ENCODE measurements around the gene LARGE2.

LARGE2 gene

GRCh38 chr11:45959851-45960250 is 37.4 kb downstream of the LARGE2 start:
- in situ Hi-C loops (cut with MboI; ENCODE audit: low sequenced_read_pairs): loop anchor here (10.0 kb wide), 1 partner anchor 55 kb away; the partner anchor contains the start of gene FREY1
- no peaks in the 10 kb centered on the region for H3K4me1 ChIP-seq

GRCh38 chr11:45960387-45961095 is 38.1 kb downstream of the LARGE2 start:
- Histone ChIP-seq H3K36me3 (replicated peaks) (peaks cover 3% of the 10 kb centered on the region), H3K4me3 (no peak overlapping the region)

More at GRCh38 chr11:45959851-45960250, 37.4 kb downstream of the LARGE2 start:
- DNase-seq (ENCODE audit: low spot score in 2 of 2): no peak
- H3K36me3 ChIP-seq (replicated peaks): no peaks in the 10 kb centered on the region
- no peaks in the 10 kb centered on the region for H3K27me3 ChIP-seq (ENCODE audit: low read depth)
- H3K9me3 ChIP-seq: no peaks in the 10 kb centered on the region
- no peak overlapping the region for H3K4me3 ChIP-seq

DNA sequence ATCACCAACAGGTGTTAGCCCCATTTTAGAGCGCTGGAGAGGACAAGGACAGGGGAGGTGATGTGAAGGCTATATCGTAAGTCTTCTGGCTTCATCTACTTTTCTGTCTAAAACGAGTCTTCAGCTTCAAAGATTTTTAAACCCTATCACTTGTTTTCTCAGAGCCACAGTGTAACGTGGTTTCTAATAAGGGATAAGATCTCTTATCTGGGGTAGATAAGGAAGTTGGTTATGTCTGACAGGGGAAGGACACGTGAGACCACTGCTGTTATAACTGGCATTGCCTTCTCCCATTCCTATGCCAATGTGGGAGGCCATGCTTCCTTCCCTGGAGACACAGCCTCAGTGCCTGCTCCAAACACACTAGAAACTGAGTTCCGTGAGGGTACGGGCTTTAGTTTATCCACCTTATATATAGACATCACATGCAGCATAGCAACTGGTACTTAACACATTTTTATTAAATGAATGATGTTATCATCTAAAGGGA is 39.3 kb downstream of the LARGE2 start:
- H3K4me1 ChIP-seq: no peaks in the 10 kb centered on the region
- no peak for DNase-seq (ENCODE audit: low spot score in 2 of 2)
- in situ Hi-C loops (cut with MboI; ENCODE audit: low sequenced_read_pairs): loop anchor here (10.0 kb wide), 1 partner anchor 57 kb away; the partner anchor contains the start of gene FREY1

More at GRCh38 chr11:45960387-45961095, 38.1 kb downstream of the LARGE2 start:
- in situ Hi-C loops (cut with MboI; ENCODE audit: low sequenced_read_pairs): loop anchor here (10.0 kb wide), 1 partner anchor 56 kb away; the partner anchor contains the start of gene FREY1
- Histone ChIP-seq H3K4me1 (no peaks in the 10 kb centered on the region), H3K27me3 (ENCODE audit: low read depth) (no peaks in the 10 kb centered on the region), H3K9me3 (no peaks in the 10 kb centered on the region)
- DNase-seq (ENCODE audit: low spot score in 2 of 2): no peak

GRCh38 chr11:45964911-45965389 is 42.5 kb downstream of the LARGE2 start:
- in situ Hi-C loops (cut with MboI; ENCODE audit: low sequenced_read_pairs): loop anchor here (10.0 kb wide), 1 partner anchor 60 kb away; the partner anchor contains the start of gene FREY1
- Histone ChIP-seq H3K9me3 (no peaks in the 10 kb centered on the region), H3K4me1 (no peaks in the 10 kb centered on the region), H3K4me3 (no peak overlapping the region), H3K27me3 (ENCODE audit: low read depth) (no peaks in the 10 kb centered on the region), H3K36me3 (replicated peaks) (peaks cover 3% of the 10 kb centered on the region)
- DNase-seq (ENCODE audit: low spot score in 2 of 2): peak; percentile 77 to 81

More for the DNA sequence above, 39.3 kb downstream of the LARGE2 start:
- H3K36me3 ChIP-seq (replicated peaks): peaks cover 3% of the 10 kb centered on the region
- no peak overlapping the region for H3K4me3 ChIP-seq
- no peaks in the 10 kb centered on the region for H3K9me3 ChIP-seq
- no peaks in the 10 kb centered on the region for H3K27me3 ChIP-seq (ENCODE audit: low read depth)

- DNase-seq (ENCODE audit: low spot score in 2 of 2): no peak
- Histone ChIP-seq H3K36me3 (replicated peaks) (peaks cover 8% of the 10 kb centered on the region), H3K9me3 (no peaks in the 10 kb centered on the region), H3K27me3 (ENCODE audit: low read depth) (no peaks in the 10 kb centered on the region), H3K4me3 (no peak overlapping the region), H3K4me1 (no peaks in the 10 kb centered on the region)
- in situ Hi-C loops (cut with MboI; ENCODE audit: low sequenced_read_pairs): loop anchor here (10.0 kb wide), 1 partner anchor 63 kb away; the partner anchor contains the start of gene FREY1
These were observed 45.0 kb downstream of the LARGE2 start for GRCh38 chr11:45967506-45967905.

- in situ Hi-C loops (cut with MboI; ENCODE audit: low sequenced_read_pairs): loop anchor here (10.0 kb wide), 1 partner anchor 64 kb away; the partner anchor contains the start of gene FREY1
- Histone ChIP-seq H3K4me1 (no peaks in the 10 kb centered on the region), H3K9me3 (no peaks in the 10 kb centered on the region), H3K36me3 (replicated peaks) (peaks cover 8% of the 10 kb centered on the region), H3K27me3 (ENCODE audit: low read depth) (no peaks in the 10 kb centered on the region), H3K4me3 (no peak overlapping the region)
- no peak for DNase-seq (ENCODE audit: low spot score in 2 of 2)
These were observed 46.4 kb downstream of the LARGE2 start for GRCh38 chr11:45968901-45969300.

DNA sequence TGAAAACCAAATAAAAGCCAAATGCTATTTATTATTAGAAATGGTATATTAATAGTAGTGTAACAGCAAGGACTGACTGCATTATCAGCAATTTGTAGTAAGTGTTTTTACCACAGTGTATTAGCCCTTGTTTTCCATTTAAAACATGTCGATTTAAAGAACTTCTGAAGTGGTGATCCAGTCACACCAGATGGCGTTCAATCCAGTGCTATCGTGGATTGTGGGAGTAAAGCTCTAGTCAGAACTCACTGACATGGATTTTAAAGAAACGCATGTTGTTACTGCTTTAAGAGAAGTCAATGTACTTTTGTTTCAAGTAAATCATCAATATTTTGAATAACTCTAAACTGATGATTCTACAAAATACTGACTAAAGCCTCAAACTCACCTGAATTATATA is 51.1 kb downstream of the LARGE2 start:
- Histone ChIP-seq H3K4me1 (no peaks in the 10 kb centered on the region), H3K36me3 (replicated peaks) (peaks cover 8% of the 10 kb centered on the region; the same call in 1 of the 2 replicates), H3K9me3 (no peaks in the 10 kb centered on the region), H3K4me3 (no peak overlapping the region), H3K27me3 (ENCODE audit: low read depth) (no peaks in the 10 kb centered on the region)
- no peak for DNase-seq (ENCODE audit: low spot score in 2 of 2)
- in situ Hi-C loops (cut with MboI; ENCODE audit: low sequenced_read_pairs): no loop called here

GRCh38 chr11:45974806-45975205 is 52.4 kb downstream of the LARGE2 start:
- H3K36me3 ChIP-seq (replicated peaks): peaks cover 9% of the 10 kb centered on the region
- no peak for DNase-seq (ENCODE audit: low spot score in 2 of 2)
- H3K4me1 ChIP-seq: no peaks in the 10 kb centered on the region
- H3K9me3 ChIP-seq: no peaks in the 10 kb centered on the region
- in situ Hi-C loops (cut with MboI; ENCODE audit: low sequenced_read_pairs): no loop called here
- H3K27me3 ChIP-seq (ENCODE audit: low read depth): no peaks in the 10 kb centered on the region
- H3K4me3 ChIP-seq: no peak overlapping the region
